Spleen (tissue), 11 donors: ENCODE measurements around the gene USP4. TPM values are rescaled to one million over a fixed set of nuclear protein-coding genes. Genes with fewer than 3 reads are reported as not detected.

ENCODE experiments used
- DNase-seq: peaks from one replicate; pipeline ENCODE4 v3.0.0-alpha.2; 2020
- H3K27ac ChIP-seq, 8 donors: fragments of 200-600 bp; sonication (generic) in 7 of 8; 1 replicate in 4 of 8; 2 replicates in 4 of 8; pipeline versions ENCODE4 v1.5.0 to v1.8.0; 2016 to 2021; ENCODE audit warnings: inconsistent platforms in 4 of 8, mild to moderate bottlenecking in 4 of 8, moderate library complexity in 1 of 8
- H3K27me3 ChIP-seq, 7 donors: fragments of 200-600 bp; sonication (generic) in 6 of 7; replicated peaks in 1 of 7; 1 replicate in 4 of 7; 2 replicates in 3 of 7; pipeline versions ENCODE4 v1.5.0 to v1.8.0; 2016 to 2021; ENCODE audit warnings: inconsistent platforms in 3 of 7, mild to moderate bottlenecking in 1 of 7
- H3K36me3 ChIP-seq, 6 donors: fragments of 200-600 bp; sonication (generic) in 5 of 6; 1 replicate in 4 of 6; 2 replicates in 2 of 6; pipeline versions ENCODE4 v1.5.0 to v1.8.0; 2016 to 2021; ENCODE audit warnings: inconsistent platforms in 2 of 6
- H3K4me1 ChIP-seq, 6 donors: fragments of 200-600 bp; sonication (generic) in 5 of 6; 1 replicate in 3 of 6; 2 replicates in 3 of 6; pipeline versions ENCODE4 v1.5.0 to v1.8.0; 2016 to 2021; ENCODE audit warnings: inconsistent platforms in 3 of 6
- H3K4me3 ChIP-seq, 8 donors: fragments of 200-600 bp; sonication (generic) in 7 of 8; 1 replicate in 4 of 8; 2 replicates in 4 of 8; pipeline versions ENCODE4 v1.5.0 to v1.8.0; 2016 to 2021; ENCODE audit warnings: inconsistent platforms in 4 of 8, mild to moderate bottlenecking in 4 of 8, moderate library complexity in 2 of 8
- H3K9me3 ChIP-seq, 8 donors: fragments of 200-600 bp; sonication (generic) in 7 of 8; 1 replicate in 4 of 8; 2 replicates in 4 of 8; pipeline versions ENCODE4 v1.5.0 to v1.8.0; 2016 to 2021; ENCODE audit warnings: inconsistent platforms in 4 of 8
- POLR2A ChIP-seq, 3 donors: fragments of 450-650 bp; IDR thresholded peaks; one replicate each; pipeline ENCODE4 v1.5.1; 2017; ENCODE audit warnings: antibody characterized with exemption in 3 of 3, mild to moderate bottlenecking in 1 of 3
- POLR2AphosphoS5 ChIP-seq, 3 donors: sonication (generic); formaldehyde crosslinking; IDR thresholded peaks; one replicate each; pipeline ENCODE4 v1.5.1; 2017; ENCODE audit warnings: antibody characterized with exemption in 3 of 3
- WGBS, 5 donors: extraction: QIAGEN DNeasy Blood & Tissue Kit in 3 of 5; methylation state at CpG; one replicate each; pipeline versions ENCODE4 v1.1.5 to v1.1.7; 2013 to 2018; 5-methylcytosine and 5-hydroxymethylcytosine counted together
- intact Hi-C: fragments of 100-400 bp; cut with DNase I; formaldehyde crosslinking; loops from one replicate; pipeline ENCODE4 v1.15.0; 2023; ENCODE audit warnings: low total_unique reads
- polyA plus RNA-seq, 3 donors: library from polyadenylated mRNA; stranded (reverse); fragments of 200-250 nt; gene quantifications; one replicate each; pipeline ENCODE4 v1.2.1, GENCODE V29; 2013
- total RNA-seq, 7 donors: library from RNA; depleted of rRNA in 3 of 7; stranded (reverse); fragments of >200 nt in 3 of 7; fragmentation: NEBNext Ultra II Directional in 4 of 7; extraction: Animal tissue kit (Norgen Biotek cat#: 25700) in 4 of 7; gene quantifications; one replicate each; pipeline versions ENCODE4 v1.1.0 to v1.2.1, GENCODE V29; 2016 to 2021
- TF ChIP-seq, protein P1 (sequence below), 11 experiments: fragments of 200-600 bp in 7 of 11; fragments of 450-650 bp in 4 of 11; sonication (generic) in 4 of 11; IDR thresholded peaks in 8 of 11; conservative IDR thresholded peaks in 3 of 11; 1 replicate in 7 of 11; 2 replicates in 4 of 11; pipeline versions ENCODE4 v1.4.0 to v1.8.0; 2016 to 2021; ENCODE audit warnings: antibody characterized with exemption in 11 of 11, inconsistent platforms in 4 of 11, mild to moderate bottlenecking in 1 of 11
- donor health status: healthy with polysubstance abuse.
- donor health status: DM: no; HTN: no; CAD: no; lungs with moderate emphysema.
- donor health status: DM: no; HTN: no; CAD: no.
- donor health status: Bipolar disorder and iron deficiency.
- donor health status: healthy.
- donor health status: DM: no; HTN: no; CAD: no.
- donor health status: DM: yes; HTN: yes; CAD: no.

USP4 gene
- total and polyA plus RNA-seq, 10 donors = 28.1 to 107 (median 59.8) TPM

DNA sequence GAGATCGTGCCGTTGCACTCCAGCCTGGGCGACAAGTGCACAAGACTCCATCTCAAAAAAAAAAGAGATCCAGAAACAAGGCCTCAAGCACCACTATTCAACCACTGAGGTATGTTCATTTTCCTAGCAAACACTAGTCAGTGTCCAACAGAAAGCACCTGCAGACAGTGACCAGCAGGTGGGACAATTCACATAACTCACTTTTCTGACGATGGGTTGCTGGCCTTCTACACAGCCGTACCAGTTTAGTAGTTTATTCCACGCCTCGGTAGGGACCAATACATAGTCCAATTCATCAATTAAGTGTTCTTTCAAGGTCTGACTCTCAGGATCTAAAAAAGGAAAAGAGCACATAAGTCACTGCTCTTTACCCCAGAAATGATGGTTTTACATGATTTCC, 12.4 kb downstream of the USP4 start:
- TF ChIP-seq POLR2AphosphoS5 (IDR thresholded peaks at IDR 0.05) = no peak
- TF ChIP-seq, protein P1, sequence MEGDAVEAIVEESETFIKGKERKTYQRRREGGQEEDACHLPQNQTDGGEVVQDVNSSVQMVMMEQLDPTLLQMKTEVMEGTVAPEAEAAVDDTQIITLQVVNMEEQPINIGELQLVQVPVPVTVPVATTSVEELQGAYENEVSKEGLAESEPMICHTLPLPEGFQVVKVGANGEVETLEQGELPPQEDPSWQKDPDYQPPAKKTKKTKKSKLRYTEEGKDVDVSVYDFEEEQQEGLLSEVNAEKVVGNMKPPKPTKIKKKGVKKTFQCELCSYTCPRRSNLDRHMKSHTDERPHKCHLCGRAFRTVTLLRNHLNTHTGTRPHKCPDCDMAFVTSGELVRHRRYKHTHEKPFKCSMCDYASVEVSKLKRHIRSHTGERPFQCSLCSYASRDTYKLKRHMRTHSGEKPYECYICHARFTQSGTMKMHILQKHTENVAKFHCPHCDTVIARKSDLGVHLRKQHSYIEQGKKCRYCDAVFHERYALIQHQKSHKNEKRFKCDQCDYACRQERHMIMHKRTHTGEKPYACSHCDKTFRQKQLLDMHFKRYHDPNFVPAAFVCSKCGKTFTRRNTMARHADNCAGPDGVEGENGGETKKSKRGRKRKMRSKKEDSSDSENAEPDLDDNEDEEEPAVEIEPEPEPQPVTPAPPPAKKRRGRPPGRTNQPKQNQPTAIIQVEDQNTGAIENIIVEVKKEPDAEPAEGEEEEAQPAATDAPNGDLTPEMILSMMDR (IDR thresholded peaks at IDR 0.05 in 8 of 11, conservative IDR thresholded peaks at IDR 0.05 in 3 of 11) = peak in 4 of 11 experiments; percentile 13 to 31 (median 15)
- Histone ChIP-seq H3K27me3 (no peaks in the 10 kb centered on the region), H3K36me3 (peaks cover 14 to 100% (median 98%) of the 10 kb centered on the region in 6 donors), H3K27ac (no peak overlapping the region), H3K4me3 (no peak overlapping the region), H3K4me1 (peaks cover 0 to 16% (median 2%) of the 10 kb centered on the region in 6 donors), H3K9me3 (no peaks in the 10 kb centered on the region)
- DNase-seq = no peak
- 83 to 92% (median 87%) methylated on average over 7 of the region's 7 CpGs for WGBS, 5 donors
- intact Hi-C loops = no loop called here

DNA sequence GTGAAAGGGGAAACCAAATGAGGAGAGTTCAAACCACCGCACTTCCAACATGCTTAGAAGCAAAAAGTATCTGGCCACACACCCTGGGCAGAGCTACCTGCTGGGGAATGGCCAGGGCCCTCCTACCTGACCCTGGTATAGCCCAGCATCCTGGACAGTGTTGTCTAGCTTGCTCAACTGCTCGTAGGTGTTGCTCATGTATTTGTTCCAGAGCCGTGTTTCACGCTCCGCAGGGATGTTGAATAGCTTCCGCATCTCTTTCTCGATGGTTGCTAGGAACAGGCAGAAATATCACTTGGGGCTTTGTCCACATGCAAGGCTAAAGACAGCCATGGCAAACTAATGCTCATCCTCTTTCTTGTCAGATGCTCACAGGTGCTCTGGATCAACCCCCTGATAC, 15.1 kb downstream of the USP4 start:
- TF ChIP-seq POLR2AphosphoS5 (IDR thresholded peaks at IDR 0.05) (no peak), POLR2A (IDR thresholded peaks at IDR 0.05) (no peak)
- TF ChIP-seq, protein P1 (IDR thresholded peaks at IDR 0.05 in 8 of 11, conservative IDR thresholded peaks at IDR 0.05 in 3 of 11) = no peak
- H3K27me3 ChIP-seq = no peaks in the 10 kb centered on the region
- no peak for DNase-seq
- intact Hi-C loops = no loop called here
- WGBS, 5 donors = 96 to 100% (median 97%) methylated on average over 7 of the region's 7 CpGs
- H3K36me3 ChIP-seq = peaks cover 20 to 100% (median 99%) of the 10 kb centered on the region in 6 donors
- no peak overlapping the region for H3K27ac ChIP-seq
- H3K9me3 ChIP-seq = no peaks in the 10 kb centered on the region
- H3K4me1 ChIP-seq = peaks cover 0 to 8% (median 0%) of the 10 kb centered on the region in 6 donors
- no peak overlapping the region for H3K4me3 ChIP-seq

DNA sequence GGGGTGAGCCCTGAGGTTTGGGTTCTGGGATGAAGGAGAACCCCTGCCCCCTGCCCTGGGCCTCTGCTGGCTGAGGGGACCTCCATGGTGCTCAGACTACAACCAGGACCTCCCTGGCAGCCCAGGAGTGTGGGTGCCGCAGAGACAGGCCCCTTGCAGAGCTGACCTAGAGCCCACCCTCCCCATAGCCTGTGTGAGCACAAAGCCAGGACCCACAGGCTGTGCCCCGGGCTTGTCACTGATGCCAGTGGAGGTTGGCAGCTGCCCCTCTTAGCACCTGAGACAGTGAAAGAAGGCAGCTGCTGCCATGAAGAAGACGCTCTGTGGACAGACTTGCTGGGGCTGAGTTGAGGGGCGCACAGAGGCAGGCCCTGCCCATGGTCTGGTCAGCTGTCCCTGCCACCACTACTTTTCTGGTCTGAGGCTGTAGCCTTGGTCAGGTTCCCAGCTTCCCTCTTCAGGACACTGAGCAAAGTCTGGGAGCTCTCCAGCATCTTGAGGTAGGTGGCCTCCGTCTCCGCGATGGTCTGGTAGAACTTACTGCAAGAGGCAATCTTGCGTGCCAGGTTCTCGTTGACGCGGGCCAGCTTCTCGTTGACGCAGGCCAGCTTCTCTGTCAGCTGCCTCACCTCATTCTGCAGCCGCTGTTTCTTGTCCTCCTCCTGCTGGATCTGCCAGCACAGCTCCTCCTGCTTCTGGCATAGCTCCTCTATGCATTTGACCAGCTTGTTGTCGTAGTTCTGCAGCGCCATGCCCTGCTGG, 23.0 kb downstream of the USP4 start:
- WGBS, 5 donors = 95 to 98% (median 97%) methylated on average over 13 to 16 of the region's 16 CpGs
- no peak overlapping the region for H3K27ac ChIP-seq
- intact Hi-C loops = no loop called here
- no peaks in the 10 kb centered on the region for H3K4me1 ChIP-seq
- no peaks in the 10 kb centered on the region for H3K9me3 ChIP-seq
- H3K36me3 ChIP-seq = peaks cover 0 to 100% (median 91%) of the 10 kb centered on the region in 6 donors
- no peak overlapping the region for H3K4me3 ChIP-seq
- no peak for DNase-seq
- peak in 1 of 3 donors; percentile 67 for TF ChIP-seq POLR2AphosphoS5 (IDR thresholded peaks at IDR 0.05)
- TF ChIP-seq, protein P1 (IDR thresholded peaks at IDR 0.05 in 8 of 11, conservative IDR thresholded peaks at IDR 0.05 in 3 of 11) = no peak
- no peaks in the 10 kb centered on the region for H3K27me3 ChIP-seq

- Histone ChIP-seq H3K4me3 (no peak overlapping the region), H3K27me3 (no peaks in the 10 kb centered on the region), H3K36me3 (peaks cover 3 to 100% (median 89%) of the 10 kb centered on the region in 6 donors), H3K4me1 (peaks cover 0 to 4% (median 0%) of the 10 kb centered on the region in 6 donors), H3K27ac (no peak overlapping the region), H3K9me3 (no peaks in the 10 kb centered on the region)
- TF ChIP-seq, protein P1 (IDR thresholded peaks at IDR 0.05 in 8 of 11, conservative IDR thresholded peaks at IDR 0.05 in 3 of 11) = no peak
- TF ChIP-seq POLR2AphosphoS5 (IDR thresholded peaks at IDR 0.05) = no peak
- TF ChIP-seq POLR2A (IDR thresholded peaks at IDR 0.05) = no peak
- 94 to 100% (median 97%) methylated on average over 1 of the region's 1 CpG for WGBS, 5 donors
- no peak for DNase-seq
- intact Hi-C loops = no loop called here
Measured at GRCh38 chr3:49313896-49314688, 25.8 kb downstream of the USP4 start.
